Adipocyte (in vitro differentiated cells): ENCODE results near the gene RRAS.

Experiments
- DNase-seq: peaks from one replicate; pipeline ENCODE4 v3.0.0-alpha.2; 2015; ENCODE audit warnings: low read depth
- H3K27me3 ChIP-seq: replicated peaks from 2 replicates; pipeline ENCODE4 v1.7.0; 2013; ENCODE audit warnings: mild to moderate bottlenecking, low read length, moderate library complexity; ENCODE audit not compliant: control insufficient read depth, insufficient read depth
- H3K36me3 ChIP-seq: 2 replicates; pipeline ENCODE4 v1.7.0; 2013; ENCODE audit warnings: low read length, mild to moderate bottlenecking, moderate library complexity; ENCODE audit not compliant: control insufficient read depth, insufficient read depth, severe bottlenecking
- H3K4me1 ChIP-seq: 2 replicates; pipeline ENCODE4 v1.7.0; 2013; ENCODE audit warnings: mild to moderate bottlenecking, low read length, moderate library complexity; ENCODE audit not compliant: control insufficient read depth, insufficient read depth
- H3K4me3 ChIP-seq: 2 replicates; pipeline ENCODE4 v1.7.0; 2013; ENCODE audit warnings: mild to moderate bottlenecking, low read length, moderate library complexity
- H3K9ac ChIP-seq: 2 replicates; pipeline ENCODE4 v1.7.0; 2013; ENCODE audit warnings: mild to moderate bottlenecking, low read length, moderate library complexity
- H3K9me3 ChIP-seq: 2 replicates; pipeline ENCODE4 v1.7.0; 2013; ENCODE audit warnings: mild to moderate bottlenecking, low read length, moderate library complexity; ENCODE audit not compliant: control insufficient read depth

The RRAS gene

DNA sequence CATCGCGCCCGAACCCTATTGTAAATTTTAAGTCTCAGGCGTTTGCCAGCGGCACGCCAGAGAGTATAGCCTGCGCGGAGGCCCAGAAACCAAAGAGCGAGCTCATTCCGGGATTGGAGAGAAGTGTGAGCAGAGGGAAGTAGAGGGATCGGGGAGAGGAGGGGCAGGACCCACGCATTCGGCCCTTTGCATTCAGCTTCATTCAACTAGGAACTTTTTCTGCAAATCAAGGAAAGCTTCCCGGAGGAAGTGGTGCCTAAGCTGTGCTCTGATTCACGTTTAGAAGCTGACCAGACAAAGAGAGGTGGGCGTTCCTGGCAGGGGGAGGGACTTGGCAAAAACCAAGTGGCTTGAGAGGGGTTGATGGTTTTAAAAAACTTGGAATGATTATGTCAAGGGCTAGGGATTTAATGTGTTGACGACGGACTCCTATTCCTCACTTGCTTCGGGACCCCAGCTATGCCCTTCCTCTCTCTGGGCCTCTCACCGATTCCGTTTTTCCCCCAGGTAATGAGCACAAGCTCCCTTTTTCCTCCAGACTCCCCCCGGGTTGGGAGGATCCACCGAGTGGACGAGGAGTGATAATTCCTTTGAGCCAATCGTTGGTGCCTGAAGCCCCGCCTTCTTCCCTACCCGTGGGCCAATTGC is 36.3 kb upstream of the RRAS start:
- DNase-seq, result peak; percentile 94
- Histone ChIP-seq H3K27me3 (no peaks in the 10 kb centered on the region), H3K9me3 (no peaks in the 10 kb centered on the region), H3K36me3 (no peaks in the 10 kb centered on the region), H3K4me3 (peak overlapping the region; percentile 80), H3K4me1 (peaks cover 33% of the 10 kb centered on the region), H3K9ac (peak overlapping the region; percentile 95)

DNA sequence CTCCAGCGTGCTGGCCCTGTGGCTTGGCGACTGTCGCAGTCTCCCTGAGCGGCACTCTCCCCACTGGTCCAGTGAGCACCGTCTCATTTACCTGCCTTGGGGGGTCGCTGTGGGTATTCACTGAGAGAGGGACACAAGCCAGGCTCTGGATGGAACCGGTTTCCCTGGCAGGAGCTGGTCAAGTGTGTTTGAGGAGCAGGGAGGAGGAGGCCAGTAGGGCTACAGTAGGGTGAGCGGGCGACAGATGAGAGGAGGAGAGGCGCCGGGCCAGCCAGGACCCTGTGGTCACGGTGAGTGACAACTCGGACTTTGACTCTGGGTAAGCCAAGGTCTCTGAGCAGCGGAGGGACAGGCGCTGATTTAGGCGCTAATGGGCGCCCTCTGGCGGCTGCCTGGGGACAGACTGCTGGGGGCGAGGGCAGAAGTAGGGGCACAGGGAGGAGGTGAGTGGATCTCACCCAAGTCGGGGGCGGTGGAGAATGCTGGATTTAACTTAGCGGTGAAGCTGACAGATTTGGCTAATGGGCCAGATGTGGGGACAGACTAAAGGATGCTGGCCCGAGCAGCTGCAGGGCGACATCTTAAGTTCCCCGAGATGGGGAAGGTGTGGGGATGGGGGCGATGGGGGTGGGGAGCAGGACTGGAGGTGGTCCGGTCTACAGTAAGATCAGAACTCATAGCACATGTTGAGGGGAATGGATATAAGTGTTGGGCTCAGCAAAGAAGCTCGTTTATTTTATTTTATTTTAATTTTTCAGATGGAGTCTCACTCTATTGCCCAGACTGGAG is 32.4 kb upstream of the RRAS start:
- peak; percentile 91 for DNase-seq
- H3K9ac ChIP-seq, result peak overlapping the region; percentile 67
- no peaks in the 10 kb centered on the region for H3K36me3 ChIP-seq
- H3K4me3 ChIP-seq, result no peak overlapping the region
- H3K9me3 ChIP-seq, result no peaks in the 10 kb centered on the region
- no peaks in the 10 kb centered on the region for H3K27me3 ChIP-seq
- peaks cover 6% of the 10 kb centered on the region for H3K4me1 ChIP-seq

DNA sequence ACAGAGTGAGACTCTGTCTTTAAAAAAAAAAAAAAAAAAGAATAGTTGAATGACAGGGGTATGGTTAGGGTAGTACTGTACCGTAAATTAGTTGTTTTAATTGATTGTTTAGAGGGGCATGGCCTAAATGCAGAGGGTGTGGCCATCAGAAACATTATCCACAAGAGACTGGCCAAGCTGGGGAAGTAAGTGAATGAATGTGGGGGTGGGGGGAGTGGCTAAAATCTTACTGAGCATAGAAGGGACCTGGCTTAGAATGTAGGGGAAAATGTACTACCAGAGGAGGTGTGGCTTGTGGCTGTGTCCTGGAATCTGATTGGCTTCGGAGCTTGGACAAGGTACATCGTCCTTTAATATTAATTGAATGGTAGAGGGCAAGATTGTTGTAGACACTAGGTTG is 29.6 kb upstream of the RRAS start:
- no peak for DNase-seq
- Histone ChIP-seq H3K36me3 (no peaks in the 10 kb centered on the region), H3K27me3 (no peaks in the 10 kb centered on the region), H3K9ac (no peak overlapping the region), H3K9me3 (no peaks in the 10 kb centered on the region), H3K4me1 (peaks cover 17% of the 10 kb centered on the region), H3K4me3 (no peak overlapping the region)

DNA sequence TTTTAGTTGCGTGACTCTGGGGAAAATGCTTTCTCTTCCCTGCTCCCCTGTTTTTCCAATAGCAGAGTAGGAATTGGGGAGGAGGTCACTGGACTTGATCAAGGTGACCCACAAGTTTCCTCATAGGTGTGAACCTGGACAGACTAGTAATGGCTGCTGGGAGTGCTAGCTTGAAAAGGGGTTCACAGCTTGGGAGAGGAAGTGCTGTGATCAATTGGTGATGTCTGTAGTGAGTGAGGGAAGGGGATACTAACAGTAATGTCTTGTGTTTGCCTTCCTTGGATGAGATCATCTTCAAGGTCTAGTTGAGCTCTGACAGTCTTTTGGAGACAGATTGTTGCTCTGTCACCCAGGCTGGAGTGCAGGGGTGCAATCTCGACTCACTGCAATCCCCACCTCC is 27.5 kb upstream of the RRAS start:
- Histone ChIP-seq H3K27me3 (no peaks in the 10 kb centered on the region), H3K4me1 (peaks cover 23% of the 10 kb centered on the region), H3K4me3 (no peak overlapping the region), H3K36me3 (peaks cover 5% of the 10 kb centered on the region), H3K9ac (no peak overlapping the region), H3K9me3 (no peaks in the 10 kb centered on the region)
- DNase-seq, result no peak

DNA sequence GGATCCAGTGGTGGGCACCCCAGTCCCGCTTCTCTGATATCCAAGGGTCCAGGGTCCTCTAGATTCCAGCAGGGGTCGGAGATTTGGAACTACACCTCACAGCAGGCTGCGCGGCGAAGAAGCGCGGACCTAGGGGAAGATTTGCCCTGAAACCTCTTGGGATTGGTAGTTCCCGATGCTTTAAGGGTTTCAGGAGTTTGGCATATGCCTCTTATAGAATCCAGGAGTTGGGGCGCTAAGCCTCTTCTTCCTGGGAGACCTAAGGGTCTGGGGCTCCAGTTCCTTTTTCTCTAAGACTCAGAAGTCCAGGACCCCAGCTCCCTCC is 26.1 kb upstream of the RRAS start:
- no peaks in the 10 kb centered on the region for H3K9me3 ChIP-seq
- H3K4me1 ChIP-seq, result peaks cover 17% of the 10 kb centered on the region
- DNase-seq, result no peak
- no peaks in the 10 kb centered on the region for H3K27me3 ChIP-seq
- H3K4me3 ChIP-seq, result peak overlapping the region; percentile 88
- H3K9ac ChIP-seq, result peak overlapping the region; percentile 91
- peaks cover 17% of the 10 kb centered on the region for H3K36me3 ChIP-seq

DNA sequence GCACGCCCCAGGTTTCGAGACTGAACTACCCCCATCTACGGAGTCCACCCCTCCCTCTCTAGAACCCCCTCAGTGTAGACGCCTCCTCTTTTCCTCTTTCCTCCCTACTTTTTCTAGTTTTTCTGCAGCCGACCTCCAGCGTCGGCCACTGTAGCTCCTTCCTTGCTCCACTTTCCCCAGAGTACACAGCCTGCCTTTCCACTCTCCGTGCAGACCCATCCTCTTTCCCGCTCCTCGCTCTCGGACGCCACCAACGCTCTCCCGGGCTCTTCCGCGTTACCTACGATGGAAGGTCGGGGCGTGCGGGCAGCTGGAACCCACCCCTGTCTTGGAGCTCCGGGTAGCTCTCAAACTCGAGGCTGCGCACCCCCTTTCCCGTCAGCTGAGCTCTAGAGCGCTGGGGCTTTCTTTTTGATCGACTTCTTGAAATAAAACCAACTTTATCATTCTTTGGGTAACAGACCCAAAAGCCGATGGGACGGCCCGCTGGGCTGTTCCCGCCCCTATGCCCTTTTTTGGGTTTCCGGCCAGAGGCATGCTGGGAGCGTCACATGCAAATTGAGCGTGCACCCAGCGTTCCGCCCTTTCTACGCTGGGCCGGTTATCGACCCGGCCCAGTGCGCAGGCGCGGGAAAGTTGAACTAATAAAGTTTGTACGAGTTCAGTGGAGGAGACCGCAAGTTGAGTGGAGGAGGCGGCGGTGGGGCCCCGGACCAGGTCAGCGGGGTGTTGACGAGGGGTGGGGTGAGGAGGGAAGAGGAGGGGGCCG is 25.6 kb upstream of the RRAS start, which contains the start of the genes BCL2L12 and IRF3:
Gene BCL2L12 (plus strand): TSS at position 583 of the 769 bp plus-strand sequence. CDS start 760 bp downstream, outside the sequence.
Gene IRF3 (minus strand): TSS at position 507 of the 769 bp plus-strand sequence. CDS start 1,019 bp downstream, outside the sequence.
- peaks cover 21% of the 10 kb centered on the region for H3K36me3 ChIP-seq
- H3K9ac ChIP-seq, result peak within 1 kb of the TSS; percentile 91

DNA sequence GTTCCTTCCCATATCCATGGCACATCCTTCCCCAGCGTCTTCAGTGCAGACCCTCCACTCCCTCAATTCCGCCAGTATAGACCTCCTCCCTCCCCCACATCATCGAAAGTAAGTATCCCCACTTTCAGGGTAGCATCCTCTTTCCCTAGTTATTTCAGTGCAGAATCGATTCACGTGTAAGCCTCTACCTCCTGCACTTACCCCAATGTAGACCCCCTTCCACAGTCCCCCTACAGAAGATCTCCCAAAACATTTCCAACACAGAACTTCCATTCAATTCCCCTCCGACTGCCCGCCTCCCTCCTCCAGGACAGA is 25.1 kb upstream of the RRAS start:
- peak overlapping the region; percentile 91 for H3K9ac ChIP-seq
- peaks cover 27% of the 10 kb centered on the region for H3K36me3 ChIP-seq
- no peaks in the 10 kb centered on the region for H3K27me3 ChIP-seq
- H3K4me1 ChIP-seq, result peaks cover 17% of the 10 kb centered on the region
- no peak for DNase-seq
- H3K4me3 ChIP-seq, result peak overlapping the region; percentile 88
- no peaks in the 10 kb centered on the region for H3K9me3 ChIP-seq

More for the DNA sequence above, 25.6 kb upstream of the RRAS start, which contains the start of the genes BCL2L12 and IRF3:
- Histone ChIP-seq H3K27me3 (no peaks in the 10 kb centered on the region), H3K4me3 (peak within 1 kb of the TSS; percentile 88), H3K9me3 (no peaks in the 10 kb centered on the region), H3K4me1 (peaks cover 17% of the 10 kb centered on the region)
- DNase-seq, result peak; percentile 99

DNA sequence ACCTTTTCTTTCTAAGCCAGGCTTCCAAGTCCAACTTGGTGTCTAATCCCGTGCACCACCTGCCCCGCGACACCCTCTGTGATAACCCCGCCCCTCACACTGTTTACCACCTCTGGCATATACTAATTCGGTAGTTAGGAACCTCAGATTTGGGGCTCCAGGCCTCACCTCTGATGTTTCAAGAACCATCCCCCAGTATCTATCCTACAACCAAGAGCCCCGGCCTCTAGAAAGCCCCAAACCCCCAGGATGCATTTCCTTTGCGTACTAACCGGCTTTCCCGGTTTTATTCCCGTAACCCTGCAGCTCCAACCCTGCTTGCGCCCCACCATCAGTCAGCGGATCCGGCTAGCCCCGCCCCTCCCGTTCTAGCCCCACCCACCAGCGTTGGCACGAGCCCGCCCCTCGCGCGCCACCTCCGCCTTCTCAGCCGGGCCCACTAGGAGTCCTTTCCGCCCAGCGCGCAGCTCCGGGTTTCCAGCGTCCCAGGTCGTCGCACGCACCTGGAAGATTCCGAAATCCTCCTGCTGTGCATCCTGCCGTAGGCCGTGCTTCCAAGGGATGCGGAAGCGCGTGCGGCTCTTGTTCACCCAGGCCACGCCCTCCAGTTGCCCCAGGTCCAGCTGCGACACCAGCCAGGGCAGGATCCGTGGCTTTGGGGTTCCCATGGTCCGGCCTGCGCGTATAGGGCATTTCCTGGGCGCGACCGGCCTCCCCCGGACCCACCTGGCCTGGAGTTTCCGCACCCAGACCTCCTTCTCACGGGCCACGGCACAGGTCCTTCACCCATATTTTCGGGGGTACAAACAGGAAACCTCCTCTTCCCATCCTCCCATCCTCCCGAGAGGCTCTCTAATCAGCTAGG is 24.5 kb upstream of the RRAS start:
- H3K9ac ChIP-seq, result peak overlapping the region; percentile 91
- DNase-seq, result peak; percentile 96
- H3K4me3 ChIP-seq, result peak overlapping the region; percentile 88
- H3K27me3 ChIP-seq, result no peaks in the 10 kb centered on the region
- H3K36me3 ChIP-seq, result peaks cover 33% of the 10 kb centered on the region
- peaks cover 17% of the 10 kb centered on the region for H3K4me1 ChIP-seq
- H3K9me3 ChIP-seq, result no peaks in the 10 kb centered on the region

DNA sequence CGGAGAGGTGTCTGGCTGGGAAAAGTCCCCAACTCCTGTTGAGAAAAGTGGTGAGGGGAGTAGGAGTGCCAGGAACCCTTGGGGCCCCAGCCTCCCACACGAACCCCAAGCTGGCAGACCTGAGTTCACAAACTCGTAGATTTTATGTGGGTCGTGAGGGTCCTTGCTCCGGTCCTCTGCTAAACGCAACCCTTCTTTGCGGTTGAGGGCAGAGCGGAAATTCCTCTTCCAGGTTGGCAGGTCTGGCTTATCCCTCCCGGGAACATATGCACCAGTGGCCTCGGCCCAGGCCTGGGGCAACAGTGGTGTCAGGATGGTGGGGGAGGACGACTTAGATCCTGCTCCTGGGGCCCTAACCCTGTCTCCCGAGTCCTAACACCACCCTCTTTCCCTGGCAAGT is 23.3 kb upstream of the RRAS start:
- H3K4me3 ChIP-seq, result no peak overlapping the region
- peaks cover 17% of the 10 kb centered on the region for H3K4me1 ChIP-seq
- H3K27me3 ChIP-seq, result no peaks in the 10 kb centered on the region
- H3K9ac ChIP-seq, result no peak overlapping the region
- no peaks in the 10 kb centered on the region for H3K9me3 ChIP-seq
- DNase-seq, result no peak
- H3K36me3 ChIP-seq, result peaks cover 42% of the 10 kb centered on the region

DNA sequence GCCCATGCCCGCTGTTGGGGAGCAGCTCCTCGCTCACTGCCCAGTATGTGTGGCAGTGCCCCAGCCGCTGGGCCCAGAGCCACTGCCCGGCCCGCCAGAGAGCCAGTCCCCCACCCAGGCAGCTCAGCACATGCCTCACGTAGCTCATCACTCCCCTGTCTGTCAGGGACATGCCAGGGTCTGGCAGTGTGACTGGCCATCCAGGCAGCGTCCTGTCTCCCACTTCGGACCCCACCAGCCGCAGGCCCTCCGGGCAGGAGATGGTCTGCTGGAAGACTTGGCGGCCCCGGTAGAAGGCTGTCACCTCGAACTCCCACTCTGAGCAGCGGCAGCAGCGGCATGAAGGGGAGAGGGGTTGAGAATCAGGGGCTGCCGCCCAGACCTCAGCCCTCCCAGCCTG is 22.1 kb upstream of the RRAS start:
- DNase-seq, result no peak
- Histone ChIP-seq H3K9me3 (no peaks in the 10 kb centered on the region), H3K36me3 (peaks cover 52% of the 10 kb centered on the region)

More for the DNA sequence above, 22.1 kb upstream of the RRAS start:
- Histone ChIP-seq H3K4me3 (no peak overlapping the region), H3K9ac (no peak overlapping the region), H3K4me1 (peaks cover 17% of the 10 kb centered on the region), H3K27me3 (no peaks in the 10 kb centered on the region)
